GM18861 (cell line): ENCODE data around the gene PRAC1.
"Not testable (repeated sequence)": the region's sequence is repeated elsewhere in the genome, so short reads cannot be mapped to it uniquely, and the experiment has no call there.

Experiments
- ATAC-seq: cut with Tn5 transposase; IDR thresholded peaks from one replicate; pipeline ENCODE4 v1.9.1; 2021; ENCODE audit not compliant: unreplicated experiment

PRAC1 gene

GRCh38 chr17:48727415-48728175 lies 5.3 kb upstream of the PRAC1 start:
- no peak for ATAC-seq

DNA sequence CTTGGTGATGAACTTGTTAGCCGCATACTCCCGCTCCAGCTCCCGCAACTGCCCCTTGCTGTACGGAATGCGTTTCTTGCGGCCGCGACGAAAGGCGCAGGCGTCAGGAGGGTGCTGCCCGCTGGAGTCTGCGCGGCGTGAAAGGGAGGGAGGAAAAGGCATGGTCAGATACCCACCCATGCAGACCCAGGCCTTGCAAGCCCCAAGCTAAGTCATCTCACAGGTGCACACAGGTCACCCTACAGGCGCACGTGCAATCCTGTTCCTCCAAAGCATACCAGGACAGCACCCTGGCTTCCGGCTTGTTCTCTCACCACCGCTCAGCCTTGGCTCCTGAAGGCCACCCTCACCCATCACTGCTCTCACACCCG lies 4.6 kb upstream of the PRAC1 start:
- no peak for ATAC-seq

DNA sequence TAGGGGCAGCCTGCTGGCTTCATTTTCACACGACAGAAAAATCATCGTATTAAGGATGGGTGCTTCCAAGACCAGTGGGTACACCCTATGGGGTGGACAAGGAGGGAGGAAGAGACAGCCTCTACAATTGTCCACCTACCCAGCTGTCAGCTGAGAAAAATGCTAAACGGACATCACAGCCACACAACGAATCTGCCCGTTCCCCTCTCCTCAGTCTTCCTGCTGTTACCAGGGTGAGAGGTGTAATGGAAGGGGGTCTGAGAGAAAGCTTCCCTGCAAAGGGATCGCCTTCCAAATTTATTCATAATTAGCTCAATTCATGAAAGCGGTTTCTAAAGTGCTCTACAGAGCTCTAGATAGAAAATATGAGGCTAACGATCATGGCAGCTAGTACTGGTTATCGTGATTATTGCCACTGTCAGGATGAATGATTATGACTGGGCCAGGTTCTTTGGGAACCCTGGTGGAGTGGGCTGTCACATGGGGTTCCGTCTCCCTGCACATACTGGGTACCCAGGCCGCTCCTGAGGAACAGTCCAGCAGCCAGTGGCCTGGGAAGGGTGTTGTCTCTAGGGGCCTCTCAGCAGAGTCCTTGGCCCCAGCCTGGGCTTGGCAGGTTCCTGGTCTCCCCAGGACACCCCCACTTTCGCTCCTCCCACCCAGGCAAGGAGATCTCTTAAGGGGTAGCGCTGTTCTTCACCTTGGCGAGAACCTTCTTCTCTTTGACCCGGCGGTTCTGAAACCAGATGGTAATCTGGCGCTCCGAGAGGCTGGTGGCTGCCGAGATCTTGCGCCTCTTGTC lies 4.0 kb upstream of the PRAC1 start:
- ATAC-seq: no peak

DNA sequence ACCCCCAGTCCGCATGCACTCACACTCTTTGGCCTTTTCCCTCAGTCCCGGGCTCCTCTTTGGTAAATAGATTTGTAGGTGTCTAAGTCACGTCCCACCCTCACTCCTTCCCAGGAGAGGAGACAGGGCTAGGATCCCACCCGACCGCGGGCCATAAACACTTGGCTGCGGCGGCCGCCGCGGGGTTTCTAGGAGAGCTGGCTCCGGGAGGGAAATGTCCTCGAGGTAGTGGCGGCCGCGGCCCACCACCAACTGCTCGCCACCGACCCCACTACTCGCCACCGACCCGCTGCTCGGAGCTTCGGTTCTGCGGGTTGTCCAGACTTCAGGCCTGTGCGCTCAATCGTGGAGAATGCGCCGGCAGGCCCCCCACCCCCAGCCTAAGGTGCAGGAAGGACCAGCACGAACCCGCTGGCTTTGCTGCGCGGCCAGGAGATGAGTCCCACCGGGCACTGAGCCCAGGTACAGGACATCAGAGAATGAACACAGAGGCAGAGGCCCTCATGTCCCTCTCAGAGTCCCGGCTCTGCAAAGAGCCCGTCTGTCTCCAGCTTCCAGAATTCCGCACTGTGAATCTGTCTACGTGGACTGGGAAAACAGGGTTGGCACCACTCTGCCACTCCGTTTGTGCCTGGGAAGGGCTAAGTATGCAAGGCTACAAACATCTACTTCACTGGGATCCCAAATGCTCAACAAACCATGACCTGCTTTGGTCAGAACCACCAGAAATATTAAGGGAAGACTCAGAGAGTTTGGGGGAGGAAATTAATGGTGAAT lies 3.2 kb upstream of the PRAC1 start:
- ATAC-seq: no peak

GRCh38 chr17:48725004-48725287 lies 2.6 kb upstream of the PRAC1 start:
- ATAC-seq: no peak

DNA sequence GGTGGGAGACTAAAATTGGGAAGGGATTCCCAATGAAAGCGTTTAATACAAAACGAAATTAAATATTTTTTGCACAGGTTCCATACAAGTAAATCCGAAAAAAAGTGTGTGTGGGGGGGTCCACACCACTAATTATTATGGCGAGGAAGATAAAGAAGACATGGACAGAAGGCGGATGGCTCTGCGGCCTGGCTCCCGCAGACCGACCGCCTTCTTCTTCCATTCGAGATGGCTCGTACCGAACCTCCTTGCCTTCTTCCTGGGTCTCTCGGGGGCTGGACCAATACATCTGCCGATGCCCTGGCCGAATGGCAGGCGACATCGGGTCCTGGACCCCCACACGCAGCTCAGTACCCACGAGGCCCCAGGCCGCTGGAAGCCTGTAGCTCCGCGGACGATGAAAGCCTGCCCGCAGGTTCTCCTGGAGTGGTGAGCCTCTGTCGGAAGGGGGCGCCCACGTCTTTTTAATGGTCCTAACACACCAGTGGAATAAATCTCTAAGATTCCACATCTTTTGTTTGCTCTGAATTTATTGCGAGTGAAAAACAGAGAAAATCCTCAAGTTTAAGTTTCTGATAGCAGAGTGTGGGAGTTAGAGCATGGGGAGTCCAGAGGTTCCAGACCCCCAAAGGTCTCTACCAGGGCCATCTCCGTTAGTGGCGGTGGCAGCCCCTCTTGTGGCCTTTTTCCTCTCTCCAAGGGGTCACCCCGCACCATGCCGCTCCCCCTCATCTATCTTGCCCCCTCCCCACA lies 2.1 kb upstream of the PRAC1 start:
- no peak for ATAC-seq

DNA sequence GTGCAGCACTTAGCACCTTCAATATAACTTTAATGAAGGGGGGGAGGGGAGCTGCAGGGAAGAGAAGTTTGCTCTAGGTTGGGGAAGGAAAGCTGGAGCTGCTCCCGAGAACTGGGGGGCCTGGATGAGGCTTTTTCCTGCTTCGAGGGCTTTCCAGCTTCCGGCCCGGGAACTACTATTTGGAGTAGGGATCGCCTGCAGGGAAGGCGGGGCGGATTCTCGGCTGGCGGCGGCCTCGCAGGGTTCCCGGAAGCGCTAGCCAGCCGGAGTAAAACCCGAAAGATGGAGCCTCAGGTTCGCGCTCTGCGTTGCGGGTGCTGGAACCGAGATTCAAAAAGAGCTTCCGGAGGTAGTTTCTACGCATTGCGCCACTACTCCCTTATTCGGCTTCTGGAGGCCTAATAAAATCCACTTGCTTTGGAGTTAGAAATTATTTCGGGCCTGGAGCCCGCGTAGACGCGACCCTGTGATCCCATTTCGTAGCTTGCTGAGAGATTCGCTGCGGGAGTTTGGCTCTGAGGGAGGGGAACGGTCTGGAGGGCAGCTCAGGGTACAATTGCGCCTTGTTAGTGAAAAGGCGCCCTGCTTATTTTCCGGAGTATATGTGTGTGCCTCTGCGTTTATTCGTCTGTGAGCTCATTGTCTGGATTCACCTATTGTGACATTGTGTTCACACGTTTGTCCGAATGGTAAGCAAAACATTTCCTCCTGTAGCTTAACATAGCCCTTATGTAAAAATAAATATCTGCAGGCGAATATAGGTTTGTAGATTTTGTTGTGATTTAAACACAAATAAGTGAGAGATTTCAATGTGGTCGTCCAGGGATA lies 1.3 kb upstream of the PRAC1 start:
- ATAC-seq: no peak

DNA sequence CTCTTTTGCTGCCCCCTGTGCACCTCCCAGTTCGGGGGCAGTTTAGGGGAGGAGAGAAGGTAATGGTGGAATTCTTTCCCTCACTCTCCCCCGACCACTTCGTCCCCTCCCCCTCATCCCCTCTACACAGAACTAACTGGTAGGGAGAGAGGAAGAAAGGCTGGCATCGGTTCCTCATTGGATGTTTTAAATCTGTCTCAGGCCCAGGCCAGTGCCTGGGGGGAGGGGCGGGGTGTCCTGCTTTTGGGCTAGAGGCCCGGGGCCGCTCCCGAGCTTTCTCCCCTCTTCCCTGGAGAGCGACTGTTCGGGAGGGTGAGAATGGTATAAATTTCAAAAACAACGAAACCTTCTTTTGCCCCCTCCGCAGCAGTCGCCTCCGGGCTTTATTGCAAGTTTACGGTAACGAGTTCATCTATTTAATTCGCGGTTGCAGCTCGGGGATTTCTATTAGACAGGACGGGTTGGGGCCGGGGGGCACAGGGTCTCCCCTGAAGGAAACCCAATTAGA lies 651 bp upstream of the PRAC1 start, which contains the start of gene PRAC2:
Gene PRAC2, plus strand, starts transcription at position 271 of the 508 bp plus-strand sequence. CDS start 1,226 bp downstream, outside the sequence.
- no peak for ATAC-seq

GRCh38 chr17:48721009-48721402 lies 1.3 kb downstream of the PRAC1 start:
- no peak for ATAC-seq

DNA sequence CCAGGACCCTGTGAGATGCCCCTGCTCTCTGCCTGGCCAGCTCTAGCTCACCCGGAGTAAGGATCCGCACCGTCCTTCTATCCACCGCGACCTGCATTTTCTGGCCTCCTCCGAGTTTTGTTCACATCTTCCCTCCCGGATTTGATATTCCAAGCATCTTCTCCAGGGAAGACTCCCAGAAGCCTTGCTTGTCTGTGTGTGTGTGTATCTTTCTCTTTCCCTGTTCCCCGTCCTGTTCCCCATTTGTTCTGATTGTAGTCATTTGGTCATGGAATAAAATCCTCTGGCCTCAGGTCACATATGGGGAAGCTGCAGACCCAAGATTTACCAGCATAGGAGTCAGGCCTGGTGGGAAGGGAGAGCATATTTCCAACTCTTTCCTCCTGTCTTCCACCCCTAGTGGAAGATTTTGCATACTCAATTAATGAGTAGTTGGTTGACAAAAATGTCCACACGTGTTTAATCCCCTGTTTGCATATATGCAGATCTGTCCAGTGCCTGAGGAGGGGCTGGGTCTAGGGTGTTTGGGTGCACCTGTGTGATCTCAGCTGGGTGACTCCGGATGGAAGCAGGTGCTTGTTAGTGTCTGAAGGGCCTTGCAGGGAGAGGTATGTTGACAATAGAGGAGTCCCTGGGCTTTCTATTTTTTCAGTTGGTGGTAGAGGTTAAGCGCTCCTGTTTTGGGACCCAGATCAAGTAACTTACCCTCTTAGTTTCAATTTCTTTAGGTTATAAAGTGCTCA lies 1.9 kb downstream of the PRAC1 start:
- no peak for ATAC-seq

DNA sequence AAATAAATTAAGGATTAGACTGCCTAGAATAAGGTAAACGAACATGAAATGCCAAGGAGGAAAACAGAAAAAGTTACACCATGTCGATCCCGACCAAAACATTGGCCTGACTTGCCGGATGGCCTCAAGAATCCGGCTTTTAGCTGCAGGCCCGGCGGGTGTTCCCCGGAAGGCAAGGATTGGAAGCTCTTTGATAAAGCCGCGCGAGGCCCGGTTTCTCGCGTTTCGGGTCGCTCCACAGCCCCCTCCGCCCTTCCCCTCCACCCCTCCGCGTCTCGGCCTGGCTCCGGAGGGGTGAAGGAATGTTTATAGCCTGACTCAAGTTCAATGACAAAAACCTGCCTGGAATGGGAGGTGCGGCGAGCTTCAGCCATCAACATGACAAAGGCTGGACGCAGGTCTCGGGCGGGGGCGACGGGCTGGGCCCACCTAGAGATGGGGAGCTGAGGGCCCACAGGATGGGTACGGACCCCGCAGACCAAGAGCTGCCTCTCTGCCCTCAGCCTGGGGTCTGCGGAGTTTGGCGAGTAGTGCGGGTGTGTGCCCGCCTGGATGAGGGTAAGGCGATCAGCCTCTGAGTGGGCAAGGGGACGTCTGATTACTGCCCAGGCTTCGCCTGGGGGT lies 2.6 kb downstream of the PRAC1 start:
- no peak for ATAC-seq

GRCh38 chr17:48718761-48719641 lies 3.3 kb downstream of the PRAC1 start:
- no peak for ATAC-seq

- ATAC-seq: no peak
These were observed 4.0 kb downstream of the PRAC1 start for GRCh38 chr17:48718227-48718760.

DNA sequence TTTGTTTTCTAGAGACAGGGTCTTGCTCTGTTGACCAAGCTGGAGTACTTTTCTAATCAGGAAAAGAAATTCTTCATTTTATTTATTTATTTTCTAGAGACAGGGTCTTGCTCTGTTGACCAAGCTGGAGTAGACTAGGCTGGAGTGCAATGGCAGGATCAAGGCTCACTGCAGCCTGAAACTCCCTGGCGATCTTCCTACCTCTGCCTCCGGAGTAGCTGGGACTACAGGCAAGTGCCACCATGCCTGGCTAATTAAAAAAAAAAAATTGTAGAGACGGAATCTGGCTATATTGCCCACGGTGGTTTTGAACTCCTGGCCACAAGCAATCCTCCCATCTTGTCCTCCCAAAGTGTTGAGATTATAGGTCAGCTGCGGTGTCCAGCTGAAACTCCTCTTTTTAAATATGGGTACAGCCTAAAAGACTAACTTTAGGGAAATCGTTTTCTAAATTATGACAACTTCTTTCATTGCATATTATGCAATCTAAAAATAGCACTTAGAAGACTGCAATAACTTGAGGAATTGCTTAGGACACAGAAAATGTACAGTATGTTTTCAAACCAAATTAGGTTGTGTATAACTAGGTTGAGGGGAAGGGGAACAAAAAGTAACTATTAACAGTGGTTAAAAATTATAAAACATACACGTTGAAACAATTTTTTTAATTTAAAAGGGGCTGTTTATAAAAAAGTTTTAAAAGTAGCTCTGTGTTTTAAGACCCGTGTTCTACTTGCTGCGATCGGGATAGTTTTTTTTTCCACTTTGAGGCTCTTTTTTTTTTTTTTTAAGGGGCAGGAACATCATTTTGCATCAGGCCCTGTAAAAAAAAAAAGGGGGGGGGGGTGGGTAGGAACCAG lies 4.7 kb downstream of the PRAC1 start:
- no peak for ATAC-seq

DNA sequence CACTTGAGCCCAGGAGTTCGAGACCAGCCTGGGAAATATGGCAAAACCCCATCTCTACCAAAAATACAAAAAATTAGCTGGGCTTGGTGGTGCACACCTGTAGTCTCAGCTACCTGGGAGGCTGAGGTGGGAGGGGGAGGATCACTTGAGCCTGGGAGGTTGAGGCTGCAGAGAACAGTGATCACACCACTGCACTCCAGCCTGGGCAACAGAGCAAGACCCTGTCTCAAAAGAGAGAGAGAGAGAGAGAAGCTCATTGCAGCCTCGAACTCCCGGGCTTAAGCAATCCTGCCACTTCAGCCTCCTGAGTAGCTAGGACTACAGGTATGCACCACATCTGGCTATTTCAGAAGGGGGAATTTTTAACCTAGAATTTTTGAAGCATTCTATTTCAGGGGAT lies 5.8 kb downstream of the PRAC1 start:
- not testable (repeated sequence) for ATAC-seq

GRCh38 chr17:48715496-48716399 lies 6.6 kb downstream of the PRAC1 start:
- no peak for ATAC-seq
